HPDE6-E6E7 (cell line): Measurements from ENCODE around the gene APBA1.
A peak's percentile ranks its signal among the peaks of the same experiment; 100 is the strongest.

Experiments used
- DNase-seq: peaks from one replicate; pipeline ENCODE4 v3.0.0; 2011; ENCODE audit warnings: missing footprints; ENCODE audit errors: extremely low spot score

The APBA1 gene

GRCh38 chr9:69400470-69400869, 271.7 kb downstream of the APBA1 start:
- no peak for DNase-seq

DNA sequence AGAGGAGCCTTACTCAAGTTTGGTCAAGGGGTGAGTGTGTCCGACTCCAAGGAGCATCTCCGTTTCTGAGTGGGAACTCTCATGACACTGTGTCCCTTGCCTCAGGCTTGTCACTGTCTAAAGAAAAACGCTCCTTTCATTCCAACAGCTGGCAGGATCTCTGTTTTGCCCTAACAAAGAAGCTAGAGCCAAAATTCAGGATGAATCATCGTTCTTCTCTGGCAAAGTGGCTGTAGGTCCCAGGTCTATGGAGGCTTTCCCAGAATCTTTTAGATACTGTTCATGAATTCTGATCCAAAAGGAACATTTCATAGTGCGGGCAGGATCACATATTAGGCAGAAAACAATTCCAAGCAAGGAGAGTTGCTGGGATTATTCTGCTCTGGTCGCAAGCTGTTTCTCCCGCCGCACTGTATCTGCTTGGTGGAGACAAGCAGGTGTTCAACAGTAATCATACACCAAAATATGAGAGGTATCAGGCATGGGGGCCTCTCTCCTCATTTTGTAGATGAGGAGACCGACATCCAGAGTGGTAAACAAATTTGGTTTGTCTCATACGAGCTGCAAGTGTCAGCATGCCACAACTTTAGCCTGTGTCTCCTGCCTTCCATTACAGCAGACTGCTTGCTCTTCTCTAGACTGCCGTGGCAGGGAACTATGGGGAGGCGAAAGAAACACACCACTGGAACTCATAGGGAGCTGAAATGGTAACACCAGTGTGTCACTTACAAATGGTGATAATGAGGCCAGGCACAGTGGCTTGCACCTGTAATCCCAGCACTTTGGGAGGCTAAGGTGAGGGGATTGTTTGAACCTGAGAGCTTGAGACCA, 274.6 kb downstream of the APBA1 start:
- DNase-seq = no peak

DNA sequence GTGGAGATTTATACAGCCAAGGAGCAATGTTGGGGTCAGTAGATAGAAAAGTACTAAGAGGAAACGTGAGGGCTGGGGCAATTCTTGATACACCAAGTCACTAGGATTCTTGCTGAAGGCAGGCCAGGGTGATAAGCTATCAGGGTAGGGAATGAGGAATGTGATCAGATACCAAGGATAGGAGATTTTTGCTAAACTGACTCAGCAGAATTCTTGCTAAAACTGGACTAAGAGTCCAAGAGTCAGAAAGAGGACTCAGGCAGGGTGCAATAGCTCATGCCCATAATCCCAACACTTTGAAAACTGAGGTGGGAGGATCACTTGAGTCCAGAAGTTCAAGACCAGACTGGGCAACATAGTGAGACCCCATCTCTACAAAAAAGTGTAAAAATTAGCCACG, 275.4 kb downstream of the APBA1 start:
- no peak for DNase-seq

DNA sequence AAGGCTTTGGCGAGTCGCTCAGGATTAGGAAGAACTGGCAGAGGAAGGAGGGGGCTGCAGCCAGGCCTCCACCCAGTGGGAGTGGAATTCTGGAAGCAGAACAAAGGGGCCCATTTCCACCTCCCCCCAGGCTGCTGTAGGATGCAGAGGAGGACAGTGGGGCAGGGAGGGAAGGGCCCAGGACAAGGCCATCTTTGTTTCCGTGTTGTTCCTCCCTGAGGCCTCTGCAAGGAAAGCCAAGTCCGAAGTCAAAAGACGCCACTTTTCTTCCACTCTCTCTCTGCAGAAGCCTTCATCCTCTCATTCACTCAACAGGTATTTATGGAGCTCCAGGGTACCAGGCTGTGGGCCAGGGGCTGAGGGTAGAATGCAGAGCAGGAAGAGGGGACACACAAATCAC, 276.5 kb downstream of the APBA1 start:
- no peak for DNase-seq

DNA sequence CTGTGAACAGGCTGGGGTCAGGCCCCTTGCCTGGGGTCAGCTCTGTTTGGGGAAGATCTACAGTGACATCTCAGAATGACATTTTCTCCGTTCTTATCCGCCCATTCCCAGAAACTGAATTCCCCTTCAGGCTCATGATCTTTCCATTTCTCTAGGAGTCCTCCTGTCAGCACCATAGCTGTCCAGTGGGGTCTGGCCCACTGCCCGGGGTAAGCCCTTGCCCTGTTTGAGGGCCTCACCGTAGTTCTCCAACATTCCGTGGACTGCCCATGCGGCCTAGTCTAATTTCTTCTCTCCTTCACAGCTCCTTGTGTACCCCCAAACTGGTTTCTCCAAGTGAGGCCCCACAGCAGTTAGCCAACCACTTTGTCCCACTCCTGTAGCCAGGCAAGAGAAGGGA, 278.7 kb downstream of the APBA1 start:
- no peak for DNase-seq

GRCh38 chr9:69392826-69393225, 279.3 kb downstream of the APBA1 start:
- DNase-seq = no peak

DNA sequence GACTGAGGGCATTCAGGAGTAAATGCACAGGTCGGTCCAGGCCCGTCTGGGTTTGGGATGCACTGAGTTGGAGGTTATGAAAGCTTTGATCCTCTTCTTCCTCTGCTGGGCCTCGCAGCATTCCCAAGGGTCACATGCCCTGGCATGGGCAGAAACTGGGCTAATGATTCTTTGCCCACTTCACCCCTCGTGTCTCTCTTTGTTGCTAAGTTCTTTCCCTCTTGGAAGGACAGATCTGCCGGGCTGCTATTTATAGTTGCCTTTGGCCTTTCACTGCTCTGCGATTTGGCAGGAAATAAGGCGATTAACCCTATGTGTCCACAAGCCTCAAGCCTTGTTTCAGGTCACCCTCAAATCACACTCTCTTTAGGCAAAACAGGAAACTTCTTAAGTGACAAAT, 280.2 kb downstream of the APBA1 start:
- no peak for DNase-seq

DNA sequence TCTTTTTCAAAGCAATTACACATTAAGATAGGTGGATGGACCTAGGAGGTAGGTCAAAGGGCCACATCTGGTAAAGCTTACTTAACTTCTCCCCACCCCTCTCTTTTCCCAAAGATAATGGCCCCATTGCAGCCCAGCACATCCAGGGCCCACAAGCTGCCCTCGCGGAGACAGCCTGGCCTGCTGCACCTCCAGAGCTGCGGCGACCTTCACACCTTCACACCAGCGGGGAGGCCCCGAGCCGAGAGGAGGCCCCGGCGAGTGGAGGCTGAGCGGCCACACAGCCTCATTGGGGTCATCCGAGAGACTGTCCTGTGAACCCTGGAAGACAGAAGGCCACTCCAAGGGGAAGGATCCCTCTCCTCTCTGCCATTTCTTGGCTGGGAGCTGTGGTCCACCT, 280.7 kb downstream of the APBA1 start:
- no peak for DNase-seq

DNA sequence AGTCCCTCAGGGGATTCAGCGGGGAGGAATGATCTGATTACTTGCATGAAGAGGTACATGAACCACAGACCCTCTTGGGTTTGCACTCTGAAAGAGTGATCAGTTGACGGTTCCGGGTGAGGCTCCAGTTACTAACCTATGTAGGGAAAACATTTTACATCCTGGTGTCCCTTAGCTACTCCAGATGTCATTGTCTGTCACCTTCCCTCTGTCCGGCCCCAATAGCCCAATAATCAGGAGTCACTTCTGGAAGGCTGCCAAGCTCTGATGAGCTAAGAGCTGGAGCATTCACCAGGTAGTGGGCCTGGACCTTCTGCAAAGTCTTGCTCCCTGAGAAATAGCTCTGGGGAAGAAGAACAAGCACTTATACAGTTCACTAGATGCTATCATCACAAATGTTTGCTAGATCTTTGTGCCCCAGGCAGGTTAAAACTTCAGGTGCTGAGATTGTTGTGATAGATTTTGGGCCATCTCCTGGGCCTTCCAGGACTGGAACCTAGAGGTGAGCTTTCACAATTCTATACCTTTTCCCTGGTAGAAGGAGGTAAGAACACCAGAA, 282.7 kb downstream of the APBA1 start:
- no peak for DNase-seq

DNA sequence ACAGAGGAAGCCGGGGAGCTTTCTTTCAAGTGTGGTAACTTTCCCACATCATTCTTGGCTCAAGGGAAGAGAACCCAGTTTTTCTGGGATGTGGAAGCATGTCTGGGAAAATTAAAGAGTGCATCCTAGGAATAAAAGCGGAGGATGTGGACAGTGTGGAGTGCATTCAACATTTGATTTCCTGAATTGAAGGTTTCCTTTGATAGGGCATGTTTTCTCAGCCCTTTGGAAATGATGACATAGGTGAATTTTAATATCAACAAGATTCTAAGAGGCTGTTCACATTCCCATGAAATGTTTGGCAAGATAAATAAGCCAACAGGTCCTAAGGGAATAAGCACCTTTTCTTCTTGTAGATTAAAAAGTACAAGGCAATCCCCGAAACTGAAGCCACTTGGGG, 283.6 kb downstream of the APBA1 start:
- no peak for DNase-seq

- no peak for DNase-seq
Observed at GRCh38 chr9:69386651-69387050, 285.5 kb downstream of the APBA1 start.

- DNase-seq = no peak
Observed at GRCh38 chr9:69385581-69386033, 286.6 kb downstream of the APBA1 start.

- DNase-seq = no peak
Observed at GRCh38 chr9:69382135-69382534, 290.0 kb downstream of the APBA1 start.

GRCh38 chr9:69380811-69381210, 291.4 kb downstream of the APBA1 start:
- no peak for DNase-seq

DNA sequence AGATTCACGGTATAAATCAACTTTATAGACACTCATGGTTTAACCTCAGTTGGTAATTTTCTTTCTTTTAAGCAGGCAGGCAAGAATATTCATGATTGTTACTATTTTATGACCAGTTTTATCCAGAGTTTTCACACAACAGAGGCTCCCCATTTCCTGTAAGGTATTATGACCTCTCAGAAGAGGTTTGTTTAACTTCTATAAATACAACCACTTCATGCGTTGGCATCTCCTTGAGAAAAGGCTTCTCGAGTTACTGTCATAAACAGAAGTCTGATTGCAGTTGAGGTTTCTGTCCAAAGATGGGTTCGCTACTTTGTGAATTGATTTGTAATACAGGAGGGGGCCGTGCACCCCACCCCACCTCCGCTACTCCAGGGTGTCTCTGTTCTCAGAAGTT, 291.9 kb downstream of the APBA1 start:
- DNase-seq = no peak

DNA sequence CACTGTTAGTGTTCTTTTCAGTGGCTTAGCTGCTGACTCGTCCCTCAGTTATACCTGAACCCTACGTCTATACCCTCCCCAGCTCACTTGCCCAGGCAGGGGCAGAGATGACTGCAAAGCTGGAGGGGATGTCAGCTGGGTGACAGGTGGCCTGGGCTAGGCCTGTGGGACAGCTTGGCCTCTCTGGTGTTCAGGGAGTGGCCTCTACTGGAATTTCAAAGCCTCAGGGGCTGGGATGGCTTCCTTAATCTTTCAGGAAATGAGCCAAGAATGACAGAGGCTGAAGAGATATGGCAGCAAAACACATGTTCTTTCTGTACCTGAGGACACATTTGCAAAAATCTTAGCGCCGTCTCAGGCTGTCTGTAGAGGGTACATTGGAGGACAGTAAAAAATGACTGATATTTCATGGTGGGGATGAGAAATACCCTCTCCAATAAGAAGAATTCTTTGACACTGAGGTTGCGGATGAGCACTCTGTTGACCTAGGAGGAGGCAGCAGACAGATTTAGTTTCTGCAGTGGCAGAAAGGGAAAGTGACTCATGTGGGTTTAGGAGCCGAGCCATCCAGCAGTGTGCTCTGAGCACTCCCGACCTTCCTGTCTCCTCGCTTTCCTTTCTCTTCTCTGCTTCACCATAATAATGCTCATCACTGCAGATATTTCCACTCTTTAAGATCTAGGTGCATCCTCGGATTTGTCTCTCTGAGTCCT, 292.7 kb downstream of the APBA1 start:
- DNase-seq = peak; percentile 58

DNA sequence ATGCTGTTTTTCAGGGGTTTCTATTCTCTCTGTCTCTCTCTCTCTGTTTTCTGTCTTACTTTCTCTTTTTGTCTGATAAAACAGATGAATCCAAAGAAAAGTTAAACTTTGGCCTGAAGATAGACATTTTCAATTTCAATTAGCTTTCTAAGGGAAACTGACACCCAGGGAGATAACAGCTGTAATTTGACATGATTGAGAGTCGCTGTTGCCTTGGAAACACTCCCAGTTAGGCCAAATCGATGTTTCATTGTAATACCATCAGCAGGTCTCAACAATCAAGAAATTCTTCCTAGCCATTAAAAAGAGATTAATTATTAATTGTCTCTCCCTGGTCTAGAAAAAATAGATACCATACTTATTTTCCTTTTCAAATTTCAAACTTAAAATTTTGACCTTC, 294.2 kb downstream of the APBA1 start:
- DNase-seq = no peak
